Measurements from ENCODE around the gene ADAM15. TPM values are rescaled to one million over a fixed set of nuclear protein-coding genes. Genes with fewer than 3 reads are reported as not detected.

Gene ADAM15
- total RNA-seq, 1 donor from 2014 or later = 68.3 TPM

GRCh38 chr1:155062702-155063411, 11.7 kb downstream of the ADAM15 start:
- H2AFZ ChIP-seq (ENCODE audit: low read depth, low read length) = peak overlapping the region; percentile 84
- peaks cover 23% of the 10 kb centered on the region for H3K4me1 ChIP-seq (ENCODE audit: insufficient read depth, low read length)
- Mint-ChIP-seq H3K9me3 (ENCODE audit: unreplicated experiment) (no peaks in the 10 kb centered on the region), H3K4me1 (ENCODE audit: low read depth, unreplicated experiment) (peaks cover 5% of the 10 kb centered on the region), H3K27ac (ENCODE audit: unreplicated experiment) (peak overlapping the region; percentile 81), H3K4me3 (ENCODE audit: unreplicated experiment) (peak overlapping the region; percentile 87), H3K27me3 (ENCODE audit: low read depth, unreplicated experiment) (no peaks in the 10 kb centered on the region), H3K36me3 (ENCODE audit: low read depth, unreplicated experiment) (peaks cover 9% of the 10 kb centered on the region)
- peaks cover 45% of the 10 kb centered on the region for H4K20me1 ChIP-seq (ENCODE audit: insufficient read depth, low read length)
- FAIRE-seq (no peak), DNase-seq (ENCODE audit: low read depth) (no peak)
- TF ChIP-seq CTCF (IDR thresholded peaks at IDR 0.05; ENCODE audit: insufficient read depth, low read depth, low read length) = peak; percentile 48
- TF ChIP-seq EZH2 (IDR thresholded peaks at IDR 0.05; ENCODE audit: insufficient read depth, low read length) = no peak
- peak overlapping the region; percentile 85 for H3K4me3 ChIP-seq (ENCODE audit: insufficient read depth, low read depth, low read length)
- H3K9me3 ChIP-seq (ENCODE audit: insufficient read depth, low read depth, low read length) = no peaks in the 10 kb centered on the region
- H3K36me3 ChIP-seq (ENCODE audit: insufficient read depth, low read length) = peaks cover 4% of the 10 kb centered on the region
- H3K9ac ChIP-seq (ENCODE audit: low read length) = peak overlapping the region; percentile 89
- H3K27me3 ChIP-seq (ENCODE audit: insufficient read depth, low read length) = no peaks in the 10 kb centered on the region
- no peak overlapping the region for H3K27ac ChIP-seq (ENCODE audit: low read depth, low read length)
- peak overlapping the region; percentile 97 for H3K4me2 ChIP-seq (ENCODE audit: low read length)
- H3K79me2 ChIP-seq (ENCODE audit: insufficient read depth, low read length) = peaks cover 18% of the 10 kb centered on the region

- peaks cover 18% of the 10 kb centered on the region for H3K79me2 ChIP-seq (ENCODE audit: insufficient read depth, low read length)
- Mint-ChIP-seq H3K36me3 (ENCODE audit: low read depth, unreplicated experiment) (peaks cover 9% of the 10 kb centered on the region), H3K4me3 (ENCODE audit: unreplicated experiment) (peak within 1 kb of the TSS; percentile 88), H3K27me3 (ENCODE audit: low read depth, unreplicated experiment) (no peaks in the 10 kb centered on the region), H3K27ac (ENCODE audit: unreplicated experiment) (peak within 1 kb of the TSS; percentile 81), H3K4me1 (ENCODE audit: low read depth, unreplicated experiment) (peaks cover 8% of the 10 kb centered on the region), H3K9me3 (ENCODE audit: unreplicated experiment) (no peaks in the 10 kb centered on the region)
- peak within 1 kb of the TSS; percentile 89 for H3K9ac ChIP-seq (ENCODE audit: low read length)
- FAIRE-seq (no peak), DNase-seq (ENCODE audit: low read depth) (peak; percentile 73)
- H2AFZ ChIP-seq (ENCODE audit: low read depth, low read length) = peak within 1 kb of the TSS; percentile 84
- H3K9me3 ChIP-seq (ENCODE audit: insufficient read depth, low read depth, low read length) = no peaks in the 10 kb centered on the region
- H3K27me3 ChIP-seq (ENCODE audit: insufficient read depth, low read length) = no peaks in the 10 kb centered on the region
- peaks cover 2% of the 10 kb centered on the region for H3K36me3 ChIP-seq (ENCODE audit: insufficient read depth, low read length)
- peak within 1 kb of the TSS; percentile 66 for H3K27ac ChIP-seq (ENCODE audit: low read depth, low read length)
- H3K4me3 ChIP-seq (ENCODE audit: insufficient read depth, low read depth, low read length) = peak within 1 kb of the TSS; percentile 85
- peaks cover 26% of the 10 kb centered on the region for H3K4me1 ChIP-seq (ENCODE audit: insufficient read depth, low read length)
- TF ChIP-seq CTCF (IDR thresholded peaks at IDR 0.05; ENCODE audit: insufficient read depth, low read depth, low read length) (no peak), EZH2 (IDR thresholded peaks at IDR 0.05; ENCODE audit: insufficient read depth, low read length) (no peak)
- H4K20me1 ChIP-seq (ENCODE audit: insufficient read depth, low read length) = peaks cover 47% of the 10 kb centered on the region
- peak within 1 kb of the TSS; percentile 97 for H3K4me2 ChIP-seq (ENCODE audit: low read length)
These were observed 12.5 kb downstream of the ADAM15 start, which contains the start of gene EFNA4 for GRCh38 chr1:155063550-155064110. EFNA4 (plus strand) TSS chr1:155063740; CDS start chr1:155063824, 84 bp downstream.

Measured in astrocyte (in vitro differentiated cells and primary cell).